Mucosa of gallbladder (tissue), 1 donor: ENCODE measurements around the gene SLC23A2. TPM values are rescaled to one million over a fixed set of nuclear protein-coding genes. Genes with fewer than 3 reads are reported as not detected.
"Not testable (repeated sequence)": the region's sequence is repeated elsewhere in the genome, so short reads cannot be mapped to it uniquely, and the experiment has no call there.

Source experiments
- DNase-seq: peaks from one replicate; pipeline ENCODE4 v3.0.0-alpha.2; 2020; ENCODE audit warnings: low spot score
- total RNA-seq: library from RNA; stranded (reverse); gene quantifications from one replicate; pipeline ENCODE4 v1.2.1, GENCODE V29; 2021
- donor health status: DM: no; HTN: no; CAD: no.

Gene SLC23A2
- total RNA-seq, 1 donor from 2014 or later: 15.1 TPM

DNA sequence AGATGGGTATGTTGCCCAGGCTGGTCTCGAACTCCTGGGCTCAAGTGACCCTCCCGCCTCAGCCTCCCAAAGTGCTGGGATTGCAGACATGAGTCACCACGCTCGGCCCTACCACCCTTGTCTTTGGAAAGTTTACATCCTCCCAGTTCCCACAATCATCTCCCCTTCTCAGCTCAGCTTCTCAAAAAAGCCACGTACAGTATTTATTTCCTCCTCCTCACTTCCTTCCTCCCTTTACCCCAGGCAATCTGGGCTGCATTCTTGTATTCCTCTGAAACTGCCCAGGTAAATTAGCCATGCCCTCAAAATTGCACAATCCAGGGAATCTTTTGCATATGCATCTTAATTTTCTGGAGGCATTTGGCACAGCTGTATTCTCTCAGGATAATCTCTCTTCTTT is 7.4 kb upstream of the SLC23A2 start:
- DNase-seq: no peak

DNA sequence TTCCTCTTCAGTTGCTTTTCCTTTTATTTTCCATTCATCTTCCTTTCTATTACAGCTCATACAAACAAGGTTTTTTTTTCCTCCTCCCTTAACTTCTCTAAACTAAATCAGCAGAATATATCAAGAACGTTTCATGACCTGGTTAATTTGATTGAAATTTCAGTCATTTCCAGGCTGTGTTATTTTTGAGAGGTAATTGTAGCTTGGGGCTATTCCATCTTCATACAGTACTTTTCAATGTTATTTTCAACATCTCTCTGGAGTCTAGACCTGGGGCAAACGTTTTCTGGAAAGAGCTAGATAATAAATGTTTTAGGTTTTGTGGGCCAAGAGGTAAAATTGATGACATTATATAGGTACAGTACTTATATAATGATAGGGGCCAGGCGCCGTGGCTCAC is 4.0 kb upstream of the SLC23A2 start:
- DNase-seq: no peak

DNA sequence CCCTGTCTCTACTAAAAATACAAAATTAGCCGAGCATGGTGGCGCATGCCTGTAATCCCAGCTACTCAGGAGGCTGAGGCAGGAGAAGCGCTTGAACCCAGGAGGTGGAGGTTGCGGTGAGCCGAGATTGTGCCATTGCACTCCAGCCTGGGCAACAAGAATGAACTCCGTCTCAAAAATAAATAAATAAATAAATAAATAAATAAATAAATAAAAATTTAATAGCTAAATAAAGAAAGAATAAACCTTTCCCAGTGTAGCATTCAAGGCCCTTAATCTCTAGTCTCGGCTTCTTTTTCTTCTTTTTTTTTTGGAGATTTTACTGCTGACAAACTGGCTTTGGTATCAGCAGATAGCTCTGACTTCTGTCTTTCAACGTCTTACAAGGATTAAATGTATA is 3.5 kb upstream of the SLC23A2 start:
- DNase-seq: not testable (repeated sequence)

DNA sequence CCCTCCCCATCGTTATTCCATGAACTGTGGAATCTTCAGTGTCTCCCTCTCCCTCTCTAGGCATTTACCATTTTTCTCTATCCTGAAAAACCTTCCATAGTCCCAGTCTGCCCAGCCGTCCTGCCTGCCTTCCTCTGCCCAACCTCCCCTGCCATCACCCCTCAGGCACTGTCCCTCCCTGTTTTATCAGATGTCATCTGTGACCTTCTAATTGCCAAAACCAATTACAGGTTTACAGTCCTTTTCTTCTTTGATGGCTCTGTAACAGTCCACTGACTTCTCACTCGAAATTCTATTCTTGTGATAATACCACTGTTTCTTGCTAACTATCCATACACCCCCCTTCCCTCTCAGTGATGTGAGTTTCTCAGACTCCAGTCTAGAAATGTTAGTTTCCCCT is 2.3 kb upstream of the SLC23A2 start:
- DNase-seq: no peak

DNA sequence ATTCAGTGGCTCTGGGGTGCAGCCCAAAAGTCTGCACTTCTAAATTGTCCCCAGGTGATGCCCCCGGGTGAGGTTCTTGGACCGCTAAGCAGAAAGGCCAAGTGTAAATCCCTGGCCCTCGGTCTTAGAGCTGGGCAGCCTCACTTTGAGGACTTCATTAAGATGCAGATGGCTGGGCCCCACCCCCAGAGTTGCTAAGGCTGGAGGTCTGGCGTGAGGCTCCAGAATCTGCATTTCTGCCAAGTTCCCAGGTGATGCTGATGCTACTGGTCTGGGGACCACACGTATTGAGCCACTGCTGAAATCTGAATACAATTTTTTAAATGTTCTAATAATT is 735 bp upstream of the SLC23A2 start:
- no peak for DNase-seq

DNA sequence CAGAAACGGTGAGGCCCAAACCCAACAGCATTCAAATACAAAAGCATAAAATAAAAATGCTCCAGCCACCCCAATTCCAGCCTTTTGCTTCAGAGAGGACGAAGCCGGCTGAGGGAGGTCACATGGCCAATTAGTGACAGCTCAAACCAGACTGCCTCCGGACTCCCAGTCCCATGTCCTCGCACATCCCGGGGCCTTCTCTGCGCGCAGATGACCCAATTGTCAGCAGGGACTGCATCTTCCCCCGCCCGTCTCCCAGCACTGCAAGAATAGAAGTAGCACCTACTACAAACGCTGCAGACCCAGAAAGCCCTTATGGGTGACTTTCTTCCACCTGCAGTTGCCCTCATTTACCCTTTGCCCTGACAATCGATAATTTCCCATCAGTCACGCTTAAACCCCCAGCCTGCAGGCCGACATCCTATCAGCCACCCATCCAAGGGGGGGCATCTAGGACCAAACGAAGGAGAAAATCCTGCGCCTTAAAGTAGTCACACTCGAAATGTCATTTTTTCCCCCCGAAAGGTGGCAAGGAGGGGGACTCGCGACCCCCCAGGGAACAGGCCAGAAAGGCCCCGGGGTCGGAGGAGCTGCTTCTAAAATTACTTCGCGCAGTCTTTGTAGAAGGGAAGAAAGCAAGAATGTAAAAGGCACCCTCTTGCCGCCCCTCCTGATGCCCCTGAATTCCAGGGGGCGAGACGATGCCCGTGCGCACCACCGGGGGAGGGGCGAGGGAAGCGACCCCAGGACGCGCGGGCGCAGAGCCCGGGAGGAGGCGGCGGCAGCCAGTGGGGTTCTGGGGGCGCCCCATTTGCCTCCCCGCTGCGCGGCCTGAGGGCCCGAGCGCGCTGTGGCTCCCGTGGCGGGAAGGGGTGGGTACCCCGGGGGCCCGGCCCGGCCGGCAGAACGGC is 792 bp downstream of the SLC23A2 start:
- DNase-seq: peak; percentile 40

DNA sequence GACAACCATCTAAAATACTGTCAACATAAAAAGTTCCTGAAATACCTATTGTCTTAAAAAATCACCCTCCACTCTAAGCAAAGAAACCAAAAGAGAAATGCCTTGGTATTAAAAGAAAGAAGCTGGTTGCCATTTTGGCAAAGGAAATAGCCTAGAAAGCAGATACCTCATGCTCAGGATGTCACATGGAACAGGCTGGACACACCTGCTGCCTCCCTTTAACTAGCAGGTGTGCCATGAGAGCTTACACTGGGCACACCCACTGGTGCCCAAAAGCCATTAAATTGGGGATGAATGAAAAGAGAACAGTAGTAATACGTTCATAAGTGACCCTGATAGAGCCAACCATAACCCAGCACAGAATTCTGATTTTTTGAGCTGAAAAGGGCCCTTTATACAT is 1.5 kb downstream of the SLC23A2 start:
- no peak for DNase-seq

DNA sequence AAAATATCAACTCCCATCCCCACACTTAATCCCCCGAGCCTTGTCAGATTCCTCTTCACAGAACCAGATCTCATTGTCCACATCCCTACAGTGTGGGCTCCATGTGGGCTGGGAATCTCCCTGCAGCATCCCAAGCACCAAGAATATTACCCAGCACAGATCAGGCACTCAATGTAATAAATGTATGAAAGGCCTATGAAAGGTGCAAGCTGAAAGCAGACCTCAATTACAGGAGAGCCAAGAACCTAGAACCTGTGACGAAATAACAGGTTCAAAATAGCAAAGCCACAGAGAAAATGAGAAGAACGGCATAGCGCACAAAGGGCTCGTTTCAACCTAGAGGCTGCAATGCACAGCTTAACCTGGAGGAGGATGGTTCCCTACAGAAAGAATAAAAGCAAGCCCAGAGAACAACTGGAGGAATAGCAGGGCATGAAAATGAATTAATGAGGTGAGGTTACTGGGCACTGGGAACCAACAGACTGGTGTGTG is 3.1 kb downstream of the SLC23A2 start:
- no peak for DNase-seq

DNA sequence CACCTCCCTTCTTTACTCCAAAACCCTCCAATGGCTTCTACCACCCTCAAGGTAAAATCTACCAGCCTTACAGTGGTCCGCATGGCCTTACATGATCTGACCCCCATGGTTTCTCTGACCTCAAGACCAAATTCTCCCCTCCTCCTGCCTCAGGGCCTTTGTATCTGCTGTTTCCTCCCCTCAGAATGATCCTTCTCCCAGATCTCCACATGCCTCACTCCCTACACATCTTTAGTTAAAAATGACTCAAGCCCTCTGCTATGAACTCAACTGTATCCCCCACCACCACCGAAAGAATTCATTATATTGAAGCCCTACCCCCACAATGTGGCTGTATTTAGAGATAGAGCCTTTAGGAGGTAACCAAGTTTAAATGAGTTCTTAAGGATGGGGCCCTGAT is 4.1 kb downstream of the SLC23A2 start:
- DNase-seq: no peak

DNA sequence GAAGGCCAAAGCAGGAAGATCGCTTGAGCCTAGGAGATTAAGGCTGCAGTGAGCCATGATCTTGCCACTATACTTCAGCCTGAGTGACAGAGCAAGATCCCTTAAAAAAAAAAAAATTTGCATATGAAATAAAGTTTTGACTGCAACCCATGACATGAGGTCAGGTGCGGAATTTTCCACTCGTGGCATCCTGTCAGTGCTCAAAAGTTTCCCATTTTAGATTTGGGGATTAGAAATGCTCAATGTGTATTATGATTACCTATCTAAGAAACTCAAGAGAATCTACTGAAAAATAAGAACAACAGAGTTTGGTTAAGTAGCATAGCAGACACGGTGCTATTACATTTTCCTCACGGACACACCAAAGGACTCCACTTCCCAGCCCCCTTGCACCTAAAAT is 11.7 kb downstream of the SLC23A2 start:
- no peak for DNase-seq

DNA sequence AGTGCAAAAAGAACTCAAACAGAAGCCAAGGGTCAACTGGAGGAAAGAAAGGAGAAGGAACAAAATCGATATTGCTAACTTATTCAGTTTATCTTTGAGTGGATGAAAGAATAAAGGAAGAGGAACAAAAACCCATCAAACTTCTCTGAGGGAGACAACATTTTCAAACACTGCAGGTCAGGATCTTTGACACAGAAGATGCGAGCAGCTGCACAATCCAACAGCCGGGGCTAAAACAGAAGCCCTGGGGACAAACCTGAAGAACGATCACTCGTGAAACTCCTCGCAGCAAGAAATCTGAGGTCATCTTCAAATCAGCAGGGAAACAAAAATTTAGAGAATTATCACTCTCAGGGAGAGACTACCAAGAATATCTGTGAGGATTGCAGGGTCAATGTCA is 14.2 kb downstream of the SLC23A2 start:
- no peak for DNase-seq

DNA sequence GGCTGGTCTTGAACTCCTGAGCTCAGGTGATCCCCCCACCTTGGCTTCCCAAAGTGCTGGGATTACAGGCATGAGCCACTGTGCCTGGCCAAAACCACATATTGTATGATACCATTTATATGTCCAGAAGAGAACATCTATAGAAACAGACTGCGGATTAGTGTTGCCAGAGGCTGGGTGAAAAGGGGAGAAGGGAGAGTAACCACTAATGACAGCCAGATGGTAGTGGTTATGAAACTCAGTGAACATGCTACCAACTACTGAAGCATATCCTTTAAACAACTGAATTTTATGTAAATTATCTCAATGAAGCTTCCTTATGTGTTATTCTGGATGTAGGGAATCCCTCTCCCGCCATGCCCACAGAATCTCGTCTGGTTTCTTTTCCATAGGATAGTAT is 15.7 kb downstream of the SLC23A2 start:
- DNase-seq: no peak

DNA sequence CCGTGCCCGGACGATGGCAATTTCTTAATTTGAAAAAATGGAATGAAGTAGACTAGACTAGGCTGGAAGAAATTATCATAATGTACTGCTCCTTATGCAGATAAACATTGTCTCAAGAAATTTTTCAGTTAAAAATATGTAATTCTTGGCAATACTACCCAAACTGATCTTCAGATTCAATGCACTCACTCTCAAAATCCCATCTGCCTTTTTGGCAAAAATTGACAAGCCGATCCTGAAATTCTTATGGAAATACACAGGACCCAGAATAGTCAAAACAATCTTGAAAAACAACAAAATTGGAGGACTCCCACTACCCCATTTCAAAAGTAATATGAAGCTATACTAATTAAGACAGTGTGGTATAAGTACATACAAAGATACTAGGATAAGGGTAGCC is 19.0 kb downstream of the SLC23A2 start:
- no peak for DNase-seq

DNA sequence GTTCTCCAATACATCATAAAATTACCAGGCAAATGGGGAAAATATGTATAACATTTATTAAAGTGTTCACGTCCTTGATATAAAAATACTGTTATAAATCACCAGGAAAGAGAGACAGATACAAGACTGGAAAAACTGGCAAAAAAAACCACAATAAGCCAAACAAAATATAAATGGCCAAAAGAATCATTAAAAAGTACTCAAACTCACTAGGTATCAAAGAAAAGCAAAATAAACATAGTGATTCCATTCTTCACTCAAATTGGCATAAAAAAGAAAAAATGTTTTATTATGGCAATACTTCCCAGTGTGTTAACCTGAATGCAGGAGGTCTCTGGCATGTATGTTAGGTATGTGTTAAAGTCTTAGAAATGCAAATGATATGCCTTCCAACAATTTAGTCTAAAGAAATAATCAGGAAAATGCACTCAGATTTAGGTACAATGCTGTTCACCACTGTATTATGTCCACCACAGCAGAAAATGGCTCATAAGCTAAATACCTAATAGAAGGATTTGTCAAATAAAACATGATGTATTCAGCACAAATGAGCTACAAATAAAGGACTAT is 21.4 kb downstream of the SLC23A2 start:
- no peak for DNase-seq

DNA sequence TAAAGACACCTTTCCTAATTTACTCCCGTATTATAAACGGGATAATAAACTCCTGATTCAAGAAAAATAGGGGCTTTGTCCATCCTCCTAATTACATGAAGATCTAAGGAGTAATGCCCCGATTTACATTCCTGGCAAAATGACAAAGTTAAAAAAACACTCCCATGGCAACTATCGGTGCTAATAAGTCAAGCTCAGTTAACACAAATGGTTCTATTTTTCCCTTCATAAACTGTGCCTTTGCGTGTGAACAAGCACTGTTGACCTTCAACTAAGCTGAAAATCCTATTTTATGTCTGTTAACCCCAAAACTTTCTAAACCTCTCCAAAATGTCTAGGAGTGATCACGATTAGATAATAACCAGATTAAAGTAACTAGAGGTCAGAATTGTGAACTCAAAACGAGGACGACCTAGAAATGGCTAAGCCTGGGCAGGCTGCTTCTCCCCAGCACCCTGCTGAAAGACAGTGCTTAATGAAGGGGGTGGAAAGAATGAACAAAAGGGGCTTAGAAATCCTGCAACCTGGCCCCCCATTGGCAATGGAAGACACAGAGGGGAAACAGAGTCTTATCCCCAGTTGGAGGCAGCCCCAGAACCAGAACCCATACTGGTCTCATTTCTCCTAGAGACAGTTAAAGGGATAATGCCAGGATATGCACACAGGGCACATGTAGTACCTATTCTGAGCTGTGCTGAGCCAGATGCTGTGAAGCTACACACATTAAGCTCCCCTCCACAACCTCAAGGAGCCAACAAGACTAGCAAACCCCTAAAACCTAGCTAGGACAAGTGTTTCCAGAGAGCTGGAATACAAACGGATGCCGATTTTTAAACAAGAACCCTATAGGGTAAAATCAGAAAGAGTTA is 23.0 kb downstream of the SLC23A2 start:
- DNase-seq: no peak

DNA sequence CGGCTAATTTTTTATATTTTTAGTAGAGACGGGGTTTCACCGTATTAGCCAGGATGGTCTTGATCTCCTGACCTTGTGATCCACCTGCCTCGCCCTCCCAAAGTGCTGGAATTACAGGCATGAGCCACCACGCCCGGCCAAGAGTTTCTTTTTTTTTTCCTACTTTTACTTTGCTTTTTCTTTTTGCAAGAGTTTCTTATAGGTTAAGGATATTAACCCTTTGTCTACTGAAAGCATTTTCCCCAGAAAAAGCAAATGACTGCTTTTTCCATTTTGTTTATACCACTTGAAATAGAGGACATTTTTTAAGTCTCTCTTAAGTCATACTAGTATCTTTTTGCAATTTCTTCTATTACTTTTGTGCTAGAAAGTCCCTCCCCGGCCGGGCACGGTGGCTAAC is 25.3 kb downstream of the SLC23A2 start:
- not testable (repeated sequence) for DNase-seq

DNA sequence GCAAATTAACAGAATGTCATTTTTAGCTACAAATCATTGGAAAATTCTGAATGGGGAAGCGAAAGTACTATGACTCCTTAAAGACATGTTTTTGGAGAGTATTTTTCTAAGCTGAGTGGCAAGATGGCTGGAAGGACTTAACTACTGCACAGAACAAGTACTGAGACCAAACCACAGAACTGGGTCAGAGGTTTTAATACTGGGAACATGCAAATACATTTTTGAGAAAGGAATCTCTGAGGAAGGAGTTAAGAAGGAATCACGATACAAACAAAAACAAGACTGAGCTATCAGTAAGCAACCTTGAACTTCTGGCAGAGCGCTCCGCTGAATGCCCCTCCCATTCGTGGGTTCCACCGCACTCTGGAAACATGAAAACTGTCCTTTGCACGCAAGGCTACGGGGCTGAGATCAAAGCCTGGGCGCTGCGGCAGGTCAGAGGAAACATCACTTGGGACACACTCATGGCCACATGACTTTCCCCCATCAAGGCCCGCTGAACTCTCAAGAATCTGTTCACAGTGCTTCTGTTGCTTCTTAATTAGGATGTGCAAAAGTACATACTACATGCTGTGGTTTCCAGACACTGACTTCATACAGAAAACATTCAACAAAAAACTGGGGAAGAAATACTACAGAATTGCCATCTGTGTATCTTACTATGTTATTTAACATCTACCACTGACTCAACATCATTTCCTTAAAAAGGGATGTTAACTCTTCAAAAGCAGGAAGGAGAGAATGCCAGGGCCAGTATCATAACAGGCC is 27.8 kb downstream of the SLC23A2 start:
- DNase-seq: peak; percentile 60

DNA sequence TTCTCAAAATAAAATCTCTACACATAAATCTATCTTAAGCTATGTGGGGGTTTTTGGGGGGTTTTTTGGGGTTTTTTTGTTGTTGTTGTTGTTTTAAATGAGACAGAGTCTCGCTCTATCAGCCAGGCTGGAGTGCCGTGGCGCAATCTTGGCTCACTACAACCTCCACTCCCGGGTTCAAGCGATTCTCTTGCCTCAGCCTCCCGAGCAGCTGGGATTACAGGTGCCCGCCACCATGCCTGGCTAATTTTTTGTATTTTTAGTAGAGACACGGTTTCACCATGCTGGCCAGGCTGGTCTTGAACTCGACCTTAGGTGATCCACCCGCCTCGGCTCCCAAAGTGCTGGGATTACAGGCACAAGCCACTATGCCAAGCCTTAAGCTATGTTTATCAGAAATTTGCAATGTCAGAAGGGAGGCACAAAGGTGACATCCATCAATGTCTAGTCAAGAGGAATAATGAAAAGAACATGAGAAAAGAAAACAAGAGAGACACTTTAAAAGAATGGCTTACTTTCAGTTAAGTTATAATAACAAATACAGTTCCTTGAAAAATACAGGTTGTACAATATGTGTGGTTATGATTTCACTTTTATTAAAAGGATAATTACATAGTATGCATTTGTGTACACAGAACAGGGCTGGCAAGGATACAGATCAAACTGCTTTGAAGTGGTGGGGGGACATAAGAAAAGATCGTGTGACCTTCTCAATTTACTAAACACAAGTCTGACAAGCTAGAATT is 28.6 kb downstream of the SLC23A2 start:
- DNase-seq: no peak

DNA sequence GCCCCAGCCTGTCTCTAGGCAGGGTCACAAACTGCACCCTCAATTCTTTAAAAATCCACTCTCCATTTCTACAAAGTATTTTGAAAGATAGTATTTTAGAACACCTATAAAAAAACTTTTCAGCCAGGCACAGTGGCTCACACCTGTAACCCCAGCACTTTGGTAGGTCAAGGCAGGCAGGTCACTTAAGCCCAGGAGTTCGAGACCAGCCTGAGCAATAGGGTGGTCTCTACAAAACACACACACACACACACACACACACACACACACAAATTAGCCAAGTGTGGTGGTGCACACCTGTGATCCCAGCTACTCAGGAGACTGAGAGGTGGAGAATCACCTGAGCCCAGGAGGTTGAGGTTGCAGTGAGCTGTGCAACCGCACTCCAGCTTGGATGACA is 30.2 kb downstream of the SLC23A2 start:
- no peak for DNase-seq

DNA sequence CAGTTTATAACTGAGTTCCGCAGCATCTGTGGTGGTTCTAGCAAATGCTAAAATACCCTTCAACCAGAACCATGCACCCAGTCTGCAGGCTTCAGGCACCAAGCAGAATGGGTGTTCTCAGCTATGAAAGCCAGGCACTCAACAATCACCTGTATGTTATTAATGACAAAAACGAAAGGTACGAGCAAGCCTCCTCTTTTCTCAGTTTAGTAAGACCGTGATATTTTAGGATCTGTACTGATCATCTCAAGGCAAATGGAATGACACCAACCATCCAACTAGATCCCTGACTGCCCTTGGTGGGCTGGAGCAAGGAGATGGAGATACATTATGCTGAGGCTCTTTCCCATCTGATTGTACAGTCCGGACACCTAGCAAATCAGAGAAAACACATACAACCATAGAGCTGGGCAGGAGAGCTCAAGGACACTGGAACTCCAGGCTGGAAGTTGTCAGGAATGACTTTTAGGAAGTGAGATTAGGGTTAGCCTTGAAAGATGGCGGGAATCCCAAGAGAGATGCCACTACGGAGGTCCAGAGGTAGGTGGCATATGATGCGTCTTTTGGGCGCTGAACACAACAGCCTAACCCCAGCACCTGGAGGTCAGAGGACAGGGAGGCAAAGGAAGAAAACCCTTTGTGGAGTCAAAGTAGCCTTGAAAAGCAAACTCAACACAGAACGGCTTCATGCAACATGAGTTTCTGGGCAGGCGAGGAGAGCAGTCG is 33.4 kb downstream of the SLC23A2 start:
- DNase-seq: no peak
